GM06990 (cell line): ENCODE measurements around the gene FBXL15.
A peak's percentile ranks its signal among the peaks of the same experiment; 100 is the strongest.

Experiments
- DNase-seq: peaks from one replicate; pipeline ENCODE4 v3.0.0-alpha.2; 2011; ENCODE audit not compliant: insufficient read length; ENCODE audit errors: extremely low read depth
- H3K27me3 ChIP-seq: replicated peaks from 2 replicates; pipeline ENCODE4 v1.6.0; 2011; ENCODE audit warnings: low read length; ENCODE audit not compliant: control insufficient read depth, insufficient read depth
- H3K36me3 ChIP-seq: 2 replicates; pipeline ENCODE4 v1.5.1; 2011; ENCODE audit warnings: low read length; ENCODE audit not compliant: control insufficient read depth, insufficient read depth
- H3K4me3 ChIP-seq: replicated peaks from 2 replicates; pipeline ENCODE4 v1.5.1; 2011; ENCODE audit warnings: low read depth, mild to moderate bottlenecking, control low read depth, low read length
- CTCF ChIP-seq: IDR thresholded peaks from 2 replicates; pipeline ENCODE4 v1.5.1; 2011; ENCODE audit warnings: low read length, control low read depth, mild to moderate bottlenecking, inconsistent platforms; ENCODE audit not compliant: insufficient read depth, poor library complexity, severe bottlenecking

Gene FBXL15

GRCh38 chr10:102421507-102421756, 796 bp downstream of the FBXL15 start:
- no peak for DNase-seq
- Histone ChIP-seq H3K36me3 (peaks cover 7% of the 10 kb centered on the region), H3K4me3 (peak overlapping the region; percentile 83), H3K27me3 (no peaks in the 10 kb centered on the region; the same call in 1 of the 2 replicates)
- TF ChIP-seq CTCF = no peak

- Histone ChIP-seq H3K36me3 (peaks cover 7% of the 10 kb centered on the region), H3K27me3 (no peaks in the 10 kb centered on the region; the same call in 1 of the 2 replicates), H3K4me3 (peak overlapping the region; percentile 83)
- no peak for TF ChIP-seq CTCF
- no peak for DNase-seq
Measured at GRCh38 chr10:102421757-102422512, 1.3 kb downstream of the FBXL15 start.

GRCh38 chr10:102422545-102423129, 2.0 kb downstream of the FBXL15 start:
- Histone ChIP-seq H3K4me3 (peak overlapping the region; percentile 83; the same call in 1 of the 2 replicates), H3K36me3 (peaks cover 7% of the 10 kb centered on the region), H3K27me3 (no peaks in the 10 kb centered on the region; the same call in 1 of the 2 replicates)
- DNase-seq = peak; percentile 84
- TF ChIP-seq CTCF = peak; percentile 41

- H3K4me3 ChIP-seq = no peak overlapping the region
- H3K27me3 ChIP-seq = no peaks in the 10 kb centered on the region; the same call in 1 of the 2 replicates
- no peak for DNase-seq
- H3K36me3 ChIP-seq = peaks cover 7% of the 10 kb centered on the region
- TF ChIP-seq CTCF = no peak
Measured at GRCh38 chr10:102423372-102423968, 2.8 kb downstream of the FBXL15 start.

- DNase-seq = no peak
- no peak overlapping the region for H3K4me3 ChIP-seq
- TF ChIP-seq CTCF = no peak
- H3K27me3 ChIP-seq = no peaks in the 10 kb centered on the region
- peaks cover 7% of the 10 kb centered on the region for H3K36me3 ChIP-seq
Measured at GRCh38 chr10:102424145-102424544, 3.5 kb downstream of the FBXL15 start.
